GM21526 (cell line): Measurements from ENCODE around the gene TMEM80.
A peak's percentile ranks its signal among the peaks of the same experiment; 100 is the strongest.
"Not testable (repeated sequence)": the region's sequence is repeated elsewhere in the genome, so short reads cannot be mapped to it uniquely, and the experiment has no call there.

ENCODE experiments used
- ATAC-seq: cut with Tn5 transposase; IDR thresholded peaks from one replicate; pipeline ENCODE4 v1.9.1; 2021; ENCODE audit warnings: moderate library complexity; ENCODE audit not compliant: unreplicated experiment, low FRiP score

Gene TMEM80

GRCh38 chr11:679271-680207 is 16.1 kb upstream of the TMEM80 start:
- no peak for ATAC-seq

DNA sequence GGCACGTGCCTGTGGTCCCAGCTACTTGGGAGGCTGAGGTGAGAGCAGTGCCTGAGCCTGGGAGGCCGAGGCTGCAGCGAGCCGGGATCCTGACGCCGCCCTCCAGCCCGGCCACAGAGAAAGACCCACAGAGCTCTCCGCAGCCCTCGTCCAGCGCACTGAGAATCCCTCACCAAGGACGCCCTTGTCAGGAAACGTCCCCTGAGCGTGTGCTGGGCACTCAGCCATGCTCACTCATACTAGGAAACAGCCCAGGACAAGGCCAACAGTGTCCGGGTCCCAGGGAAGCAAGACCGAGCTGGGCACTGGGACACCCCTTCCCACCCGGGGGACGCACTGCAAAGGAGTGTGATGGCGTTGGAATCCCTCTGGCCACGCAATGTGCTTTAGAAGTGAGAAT is 15.1 kb upstream of the TMEM80 start:
- ATAC-seq: no peak

DNA sequence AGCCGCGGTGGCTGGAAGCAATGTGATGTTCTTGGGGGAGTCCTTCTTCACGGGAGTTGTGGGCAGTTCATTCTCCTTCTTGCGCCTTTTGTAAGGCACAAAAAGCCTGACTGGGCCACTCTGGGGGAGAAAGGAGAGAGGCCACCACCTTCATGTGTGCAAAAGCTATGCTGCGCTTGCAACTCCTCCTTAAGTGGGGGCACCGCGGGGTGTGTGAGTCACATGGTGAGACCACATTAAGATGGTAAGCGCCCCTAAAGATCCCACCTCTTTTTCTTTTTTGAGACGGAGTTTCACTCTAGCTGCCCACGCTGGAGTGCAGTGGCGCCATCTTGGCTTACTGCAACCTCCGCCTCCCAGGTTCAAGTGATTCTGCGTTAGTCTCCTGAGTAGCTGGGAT is 14.6 kb upstream of the TMEM80 start:
- no peak for ATAC-seq

DNA sequence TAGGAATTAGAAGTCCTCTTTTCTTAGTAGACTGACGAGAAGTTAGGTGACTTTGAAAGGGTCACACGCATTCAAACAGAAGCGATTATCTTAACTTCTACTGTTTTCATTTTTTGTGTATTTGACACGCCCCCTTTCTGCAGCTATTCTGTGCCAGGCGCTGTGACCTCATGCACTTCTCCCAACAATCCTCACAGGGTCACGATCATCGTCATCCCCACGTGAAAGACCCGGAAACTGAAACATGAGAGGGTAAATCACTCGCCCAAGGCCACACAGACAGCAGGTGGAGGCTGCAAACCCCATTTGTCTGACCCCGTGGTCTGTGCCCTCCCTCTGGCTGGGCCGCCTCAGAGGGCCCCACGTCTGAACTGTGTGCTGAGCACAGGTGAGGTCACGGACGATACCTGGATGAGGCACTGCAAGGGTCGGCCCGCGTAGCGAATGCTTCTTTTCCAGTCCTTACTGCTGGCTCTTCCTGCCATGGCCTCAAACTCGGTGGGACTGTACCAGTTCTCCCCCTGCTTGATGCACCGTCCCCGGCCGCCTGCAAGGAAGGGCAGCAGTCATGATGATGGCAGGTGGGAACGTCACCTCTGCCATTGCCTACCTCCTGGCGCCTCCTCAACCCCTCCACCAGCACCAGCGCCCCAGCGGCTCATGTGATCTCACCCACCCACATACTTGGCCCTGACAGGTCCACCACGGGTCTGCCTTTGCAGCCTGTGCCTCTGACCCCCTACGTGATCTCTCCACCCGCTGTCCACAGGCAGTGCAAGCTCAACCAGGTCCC is 9.0 kb upstream of the TMEM80 start:
- ATAC-seq: no peak

DNA sequence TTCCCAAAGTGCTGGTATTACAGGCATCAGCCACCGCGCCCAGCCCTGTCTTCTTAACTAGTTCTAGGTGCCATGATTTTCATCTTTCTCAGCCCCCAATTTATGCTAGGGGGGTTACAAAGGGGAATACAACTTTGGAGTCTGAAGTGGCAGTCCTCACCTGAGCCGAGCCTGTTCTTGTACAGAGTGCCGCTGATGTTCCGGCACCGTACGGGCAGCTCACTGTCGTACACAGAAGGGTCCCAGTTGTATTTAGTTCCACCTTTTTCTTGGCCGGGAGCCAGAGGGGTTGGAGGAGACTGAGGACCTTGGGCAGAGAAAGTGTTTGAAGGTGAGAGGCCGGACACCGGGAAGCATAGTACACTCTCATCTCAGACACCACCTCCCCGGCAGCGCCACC is 7.9 kb upstream of the TMEM80 start:
- no peak for ATAC-seq

DNA sequence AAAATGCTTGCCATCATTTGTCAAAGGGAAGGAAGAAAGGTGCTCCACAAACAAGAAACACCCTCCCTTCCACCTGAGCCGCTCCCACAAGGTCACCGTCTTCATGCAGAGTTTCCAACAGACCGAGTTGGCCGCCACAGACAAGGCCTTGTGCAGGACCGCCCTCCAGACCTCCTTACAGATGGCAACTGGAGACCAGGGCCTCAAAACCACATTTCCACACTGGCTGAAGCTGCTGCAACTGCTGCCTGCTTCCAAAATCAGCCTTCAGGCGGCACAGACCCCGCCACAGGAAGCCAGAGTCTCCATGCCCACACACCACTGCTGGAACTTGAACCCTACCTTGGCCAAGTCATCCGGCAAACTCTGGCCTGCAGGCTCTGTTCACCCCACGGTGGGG is 6.9 kb upstream of the TMEM80 start:
- ATAC-seq: no peak

DNA sequence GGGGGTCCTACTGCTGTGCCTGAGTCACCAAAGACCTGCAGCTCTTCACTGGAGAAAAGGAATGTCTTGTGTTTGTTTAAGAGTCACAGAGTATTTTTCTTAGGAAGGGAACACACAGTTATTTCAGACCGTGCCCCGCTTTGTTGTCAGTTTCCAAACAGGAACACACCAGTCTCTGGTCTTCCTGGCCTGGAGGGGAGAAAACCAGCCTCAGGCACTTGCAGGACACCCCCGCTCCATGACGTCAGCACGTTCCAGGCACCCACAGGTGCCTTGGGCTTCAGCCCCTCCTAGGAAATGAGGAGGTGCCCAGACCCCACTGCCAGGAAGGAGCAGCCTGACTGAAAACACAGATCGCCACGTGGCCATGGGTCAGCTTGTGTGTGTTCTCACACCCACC is 6.0 kb upstream of the TMEM80 start:
- no peak for ATAC-seq

DNA sequence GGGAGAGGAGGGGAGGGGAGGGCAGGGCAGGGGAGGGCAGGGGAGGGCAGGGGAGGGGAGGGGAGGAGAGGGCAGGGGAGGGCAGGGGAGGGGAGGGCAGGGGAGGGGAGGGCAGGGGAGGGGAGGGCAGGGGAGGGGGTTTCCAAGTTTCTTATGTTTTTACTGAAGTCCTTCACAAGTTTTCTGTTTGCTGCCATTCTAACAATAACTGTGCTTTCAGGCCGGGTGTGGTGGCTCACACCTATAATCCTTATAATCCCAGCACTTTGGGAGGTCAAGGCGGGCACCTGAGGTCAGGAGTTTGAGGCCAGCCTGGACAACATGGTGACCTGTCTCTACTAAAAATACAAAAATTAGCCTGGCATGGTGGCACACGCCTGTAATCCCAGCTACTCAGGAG is 5.4 kb upstream of the TMEM80 start:
- not testable (repeated sequence) for ATAC-seq

DNA sequence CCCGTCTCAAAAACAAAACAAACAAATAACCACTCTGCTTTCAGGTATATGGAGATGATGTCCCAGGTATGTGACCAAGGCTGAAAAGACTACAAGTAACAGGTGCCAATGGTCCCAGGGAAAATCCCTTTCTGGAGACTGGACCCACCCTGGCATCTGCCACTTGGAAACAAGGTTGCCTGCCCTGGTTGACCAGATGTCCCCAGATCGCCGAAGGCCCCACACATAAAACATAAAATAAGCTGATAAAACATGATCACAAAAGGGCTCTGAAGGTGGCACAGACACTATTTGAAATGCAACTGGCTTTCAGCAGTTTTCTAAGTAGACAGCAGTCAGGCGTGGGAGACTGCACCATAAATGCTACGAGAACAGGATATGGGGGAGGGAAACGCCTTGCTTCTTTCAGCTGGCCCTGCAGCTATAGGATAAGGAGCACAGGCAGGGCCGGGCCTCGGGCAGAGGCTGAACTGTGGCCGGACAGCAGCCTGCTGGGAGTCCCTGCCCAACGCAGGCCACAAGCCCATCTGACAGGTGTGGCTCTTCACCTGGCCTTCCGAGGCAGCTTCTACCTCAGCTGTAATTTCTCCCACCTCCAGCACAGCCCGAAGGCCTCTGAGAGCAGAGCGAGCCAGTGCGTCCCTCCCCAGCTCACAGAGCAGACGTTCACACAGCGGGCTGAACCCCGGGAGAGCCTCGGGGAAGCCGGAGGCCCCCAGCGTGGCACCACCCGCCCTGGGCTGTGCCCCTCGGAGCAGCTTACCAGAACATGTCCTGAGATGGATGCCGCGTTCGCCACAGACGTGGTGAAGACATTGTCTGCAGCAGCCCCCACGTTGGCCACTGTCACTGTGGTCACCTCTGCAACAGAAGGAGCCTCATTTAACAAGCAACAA is 4.6 kb upstream of the TMEM80 start:
- no peak for ATAC-seq

- no peak for ATAC-seq
Observed at GRCh38 chr11:691710-692590, 3.7 kb upstream of the TMEM80 start.

DNA sequence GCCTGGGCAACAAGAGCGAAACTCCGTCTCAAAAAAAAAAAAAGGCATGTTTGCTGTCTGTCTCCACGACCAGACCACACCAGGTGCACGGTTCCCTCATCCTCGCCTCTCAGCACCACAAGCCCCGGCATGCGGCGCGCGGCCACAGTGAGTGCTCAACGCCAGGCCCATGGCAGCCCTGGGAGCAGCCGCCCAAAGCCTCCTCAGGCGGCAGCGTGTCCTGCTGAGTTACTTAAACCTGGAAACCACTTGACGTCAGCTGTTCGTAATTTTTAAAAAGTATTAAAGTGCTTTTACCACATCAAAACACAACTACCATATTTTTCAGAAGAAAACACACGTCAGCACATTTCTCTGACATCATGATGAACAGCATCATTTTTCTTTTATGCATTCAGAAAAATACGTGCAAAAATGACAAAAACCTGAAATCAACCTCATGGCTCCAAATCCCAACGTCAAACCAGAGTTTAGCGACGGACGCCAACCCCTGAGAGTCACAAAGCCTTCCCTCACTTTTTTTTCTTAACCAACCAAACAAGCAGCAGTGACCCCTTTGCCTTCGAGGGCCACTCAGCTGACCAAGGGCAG is 2.7 kb upstream of the TMEM80 start:
- ATAC-seq: no peak

DNA sequence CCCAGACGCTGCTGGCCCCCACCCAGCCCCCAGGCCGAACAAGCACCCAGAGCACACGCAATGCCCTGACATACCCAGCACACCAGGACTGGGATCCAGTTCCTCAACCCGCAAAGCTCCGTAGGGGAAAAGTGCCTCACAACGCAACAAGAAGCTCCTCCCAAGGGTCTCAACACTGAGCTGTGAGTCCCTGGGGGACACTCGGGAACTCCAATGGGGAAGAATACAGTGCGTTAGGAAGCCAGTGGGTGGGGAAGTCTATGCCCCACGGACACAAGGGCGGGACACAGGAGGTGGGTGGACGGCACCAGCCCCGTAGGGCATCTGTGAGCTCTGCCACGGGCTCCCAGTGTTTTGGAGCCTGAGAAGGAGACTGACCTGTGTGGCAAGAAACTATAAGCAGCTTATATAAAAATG is 2.2 kb upstream of the TMEM80 start:
- no peak for ATAC-seq

- ATAC-seq: no peak
Observed at GRCh38 chr11:693887-694562, 1.6 kb upstream of the TMEM80 start.

- ATAC-seq: peak; percentile 70
Observed at GRCh38 chr11:694563-695287, 891 bp upstream of the TMEM80 start, which contains the start of gene DEAF1. Gene DEAF1, minus strand, starts transcription at chr11:695222. Its CDS starts 175 bp downstream, at chr11:695047.

- ATAC-seq: no peak
Observed at GRCh38 chr11:695288-695537, 403 bp upstream of the TMEM80 start.

- no peak for ATAC-seq
Observed at GRCh38 chr11:696955-697491, 1.4 kb downstream of the TMEM80 start.

DNA sequence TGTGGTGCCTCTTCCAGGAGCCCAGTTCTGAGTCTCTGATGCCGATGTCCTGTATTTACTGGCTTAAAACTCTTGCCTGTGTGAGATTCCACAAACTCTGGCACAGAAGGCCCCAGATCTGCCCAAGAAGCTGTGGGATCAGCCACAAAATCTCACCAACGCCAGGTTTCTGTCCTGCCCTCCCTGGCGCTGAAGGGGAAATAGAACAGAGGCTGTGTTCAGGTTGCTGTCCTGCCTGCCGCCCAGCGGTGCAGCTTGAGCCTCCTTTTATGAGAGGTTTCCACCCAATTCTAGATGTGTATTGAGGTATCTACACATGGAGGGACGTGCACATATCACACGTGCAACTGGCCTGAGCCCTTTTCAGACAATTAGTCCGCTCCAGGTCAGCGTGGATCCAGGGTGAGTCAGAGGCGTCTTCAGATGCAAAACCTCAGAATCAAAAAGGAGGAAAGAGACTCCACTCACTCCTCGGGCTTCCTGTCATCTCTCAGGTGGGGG is 2.2 kb downstream of the TMEM80 start:
- no peak for ATAC-seq
